ENCODE measurements around the gene ENAM.

The ENAM gene

GRCh38 chr4:70628444-70628843 is at the start of gene ENAM:
Gene ENAM, plus strand, starts transcription at chr4:70628744. Its CDS starts 757 bp downstream, at chr4:70629501.
- H3F3A ChIP-seq (ENCODE audit: insufficient read depth, low read length) = peaks cover 7% of the 10 kb centered on the region
- H3K27me3 ChIP-seq (replicated peaks; ENCODE audit: insufficient read depth, low read length) = no peaks in the 10 kb centered on the region
- H3K4me3 ChIP-seq (ENCODE audit: low read length) = no peak within 1 kb of the TSS
- H3K9me3 ChIP-seq (replicated peaks; ENCODE audit: insufficient read depth, low read length) = no peaks in the 10 kb centered on the region
- no peaks in the 10 kb centered on the region for H4K20me1 ChIP-seq (ENCODE audit: insufficient read depth, low read length)
- no peak within 1 kb of the TSS for H3K27ac ChIP-seq (ENCODE audit: low read length)
- no peaks in the 10 kb centered on the region for H3K9me2 ChIP-seq (replicated peaks; ENCODE audit: insufficient read depth, low read length)
- DNase-seq = no peak
- H3K4me2 ChIP-seq (ENCODE audit: low read depth, low read length) = no peak within 1 kb of the TSS
- no peak within 1 kb of the TSS for H3K9ac ChIP-seq (ENCODE audit: low read length)
- no peaks in the 10 kb centered on the region for H3K79me2 ChIP-seq (ENCODE audit: low read length)
- no peaks in the 10 kb centered on the region for H3K4me1 ChIP-seq (ENCODE audit: low read length)
- no peak within 1 kb of the TSS for H2AFZ ChIP-seq (ENCODE audit: low read length)
- no peaks in the 10 kb centered on the region for H3K36me3 ChIP-seq (replicated peaks; ENCODE audit: insufficient read depth, low read length)
- no peak for TF ChIP-seq EZH2 (optimal IDR thresholded peaks at IDR 0.05; ENCODE audit: low read depth, low read length)
- no peak for TF ChIP-seq CTCF (IDR thresholded peaks at IDR 0.05; ENCODE audit: low read length)
- no peak for TF ChIP-seq EZH2phosphoT487 (IDR thresholded peaks at IDR 0.05; ENCODE audit: low read length)

- Histone ChIP-seq H2AFZ (ENCODE audit: low read length) (no peak overlapping the region), H4K20me1 (ENCODE audit: insufficient read depth, low read length) (no peaks in the 10 kb centered on the region)
These were observed 46.6 kb upstream of the ENAM start for GRCh38 chr4:70581980-70582379.

GRCh38 chr4:70583952-70584834 is 44.4 kb upstream of the ENAM start:
- Histone ChIP-seq H3K4me3 (ENCODE audit: low read length) (no peak overlapping the region), H3F3A (ENCODE audit: insufficient read depth, low read length) (no peaks in the 10 kb centered on the region), H2AFZ (ENCODE audit: low read length) (no peak overlapping the region), H3K36me3 (replicated peaks; ENCODE audit: insufficient read depth, low read length) (no peaks in the 10 kb centered on the region), H3K79me2 (ENCODE audit: low read length) (no peaks in the 10 kb centered on the region), H3K9ac (ENCODE audit: low read length) (no peak overlapping the region), H4K20me1 (ENCODE audit: insufficient read depth, low read length) (no peaks in the 10 kb centered on the region), H3K27ac (ENCODE audit: low read length) (no peak overlapping the region), H3K4me1 (ENCODE audit: low read length) (no peaks in the 10 kb centered on the region), H3K9me3 (replicated peaks; ENCODE audit: insufficient read depth, low read length) (no peaks in the 10 kb centered on the region), H3K4me2 (ENCODE audit: low read depth, low read length) (no peak overlapping the region), H3K9me2 (replicated peaks; ENCODE audit: insufficient read depth, low read length) (no peaks in the 10 kb centered on the region), H3K27me3 (replicated peaks; ENCODE audit: insufficient read depth, low read length) (no peaks in the 10 kb centered on the region)
- no peak for TF ChIP-seq CTCF (IDR thresholded peaks at IDR 0.05; ENCODE audit: low read length)
- no peak for TF ChIP-seq EZH2 (optimal IDR thresholded peaks at IDR 0.05; ENCODE audit: low read depth, low read length)
- TF ChIP-seq EZH2phosphoT487 (IDR thresholded peaks at IDR 0.05; ENCODE audit: low read length) = no peak
- no peak for DNase-seq

More at GRCh38 chr4:70581980-70582379, 46.6 kb upstream of the ENAM start:
- Histone ChIP-seq H3K9ac (ENCODE audit: low read length) (no peak overlapping the region), H3K27me3 (replicated peaks; ENCODE audit: insufficient read depth, low read length) (no peaks in the 10 kb centered on the region), H3K9me3 (replicated peaks; ENCODE audit: insufficient read depth, low read length) (no peaks in the 10 kb centered on the region), H3K9me2 (replicated peaks; ENCODE audit: insufficient read depth, low read length) (no peaks in the 10 kb centered on the region), H3K36me3 (replicated peaks; ENCODE audit: insufficient read depth, low read length) (no peaks in the 10 kb centered on the region), H3K27ac (ENCODE audit: low read length) (no peak overlapping the region), H3K4me3 (ENCODE audit: low read length) (no peak overlapping the region), H3K79me2 (ENCODE audit: low read length) (no peaks in the 10 kb centered on the region), H3K4me1 (ENCODE audit: low read length) (no peaks in the 10 kb centered on the region), H3F3A (ENCODE audit: insufficient read depth, low read length) (no peaks in the 10 kb centered on the region), H3K4me2 (ENCODE audit: low read depth, low read length) (no peak overlapping the region)
- no peak for TF ChIP-seq EZH2 (optimal IDR thresholded peaks at IDR 0.05; ENCODE audit: low read depth, low read length)
- TF ChIP-seq CTCF (IDR thresholded peaks at IDR 0.05; ENCODE audit: low read length) = no peak
- TF ChIP-seq EZH2phosphoT487 (IDR thresholded peaks at IDR 0.05; ENCODE audit: low read length) = no peak
- DNase-seq = no peak
